HG03045 (cell line): ENCODE data around the gene AP1B1.

ENCODE experiments used
- ATAC-seq: cut with Tn5 transposase; IDR thresholded peaks from one replicate; pipeline ENCODE4 v1.9.1; 2021; ENCODE audit warnings: mild to moderate bottlenecking, moderate library complexity; ENCODE audit not compliant: unreplicated experiment

The AP1B1 gene

DNA sequence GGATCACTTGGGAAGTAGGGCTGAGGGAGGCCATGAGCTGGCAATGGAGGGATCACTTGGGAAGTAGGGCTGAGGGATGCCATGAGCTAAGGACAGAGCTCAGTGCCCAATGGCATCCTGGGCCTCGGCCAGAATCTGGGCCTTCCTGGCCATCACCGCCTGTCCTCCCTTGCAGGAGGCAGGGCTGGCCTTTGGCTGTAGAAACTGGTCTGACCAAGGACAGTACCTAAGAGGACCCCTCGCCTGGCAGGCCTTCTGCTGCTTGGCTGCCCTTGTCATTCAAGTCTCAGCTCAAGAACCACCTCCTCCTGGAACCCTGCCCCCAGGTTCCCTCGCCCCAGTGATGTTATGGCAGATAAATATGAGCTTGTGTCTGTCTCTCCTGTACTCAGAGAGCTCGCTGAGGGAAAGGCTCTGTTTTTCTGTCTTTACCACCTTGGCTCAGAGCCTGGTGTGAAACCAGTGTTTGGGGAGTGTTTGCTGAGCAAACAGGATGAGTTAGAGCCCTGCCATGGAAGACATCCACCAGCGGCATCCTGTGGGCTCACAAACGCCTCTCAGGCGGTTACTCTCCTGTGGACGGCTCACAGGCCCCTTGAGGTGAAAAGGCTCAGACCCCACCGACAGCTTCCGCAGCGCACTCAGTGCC is 53.5 kb downstream of the AP1B1 start:
- ATAC-seq, result no peak

DNA sequence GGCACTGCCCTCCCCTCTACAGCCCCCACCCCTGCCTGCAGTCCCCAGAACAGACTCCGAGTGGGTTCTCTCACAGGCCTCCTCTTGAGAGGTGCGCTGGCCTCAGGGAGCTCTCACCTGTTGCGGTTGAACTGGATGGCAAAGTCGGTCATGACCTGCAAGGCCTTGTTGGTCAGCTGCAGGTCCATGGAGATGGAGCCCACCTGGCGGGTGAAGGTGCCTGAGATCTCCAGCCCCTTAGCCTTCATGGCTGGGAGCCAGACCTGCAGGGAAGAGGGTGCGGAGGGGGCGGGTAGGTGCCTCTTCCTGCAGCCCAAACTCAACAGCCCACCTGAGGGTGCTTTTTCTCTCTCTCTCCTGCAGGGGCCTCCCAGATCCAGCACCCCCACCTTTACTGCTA is 54.2 kb downstream of the AP1B1 start:
- ATAC-seq, result no peak

- no peak for ATAC-seq
Measured at GRCh38 chr22:29332886-29333496, 55.4 kb downstream of the AP1B1 start.

- ATAC-seq, result no peak
Measured at GRCh38 chr22:29331658-29332300, 56.6 kb downstream of the AP1B1 start.

DNA sequence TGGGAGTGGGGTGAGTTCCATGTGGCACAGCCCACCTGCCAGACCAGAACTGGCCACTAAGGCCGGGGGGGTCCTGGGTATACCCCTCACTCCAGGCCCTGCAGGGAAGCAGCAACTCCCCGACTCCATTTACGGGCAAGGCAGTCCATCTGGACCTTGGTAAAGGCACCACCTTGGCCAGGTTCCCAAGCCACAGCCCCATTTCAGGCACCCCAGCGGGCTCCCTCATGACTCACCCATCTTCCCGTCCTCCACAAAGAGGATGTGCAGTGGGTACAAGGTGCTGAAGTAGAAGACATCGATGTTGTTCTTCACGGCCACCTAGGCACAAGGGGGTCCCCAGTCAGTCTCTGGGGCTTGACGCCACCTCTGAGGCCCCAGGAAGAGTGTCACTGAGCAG is 57.2 kb downstream of the AP1B1 start:
- no peak for ATAC-seq

DNA sequence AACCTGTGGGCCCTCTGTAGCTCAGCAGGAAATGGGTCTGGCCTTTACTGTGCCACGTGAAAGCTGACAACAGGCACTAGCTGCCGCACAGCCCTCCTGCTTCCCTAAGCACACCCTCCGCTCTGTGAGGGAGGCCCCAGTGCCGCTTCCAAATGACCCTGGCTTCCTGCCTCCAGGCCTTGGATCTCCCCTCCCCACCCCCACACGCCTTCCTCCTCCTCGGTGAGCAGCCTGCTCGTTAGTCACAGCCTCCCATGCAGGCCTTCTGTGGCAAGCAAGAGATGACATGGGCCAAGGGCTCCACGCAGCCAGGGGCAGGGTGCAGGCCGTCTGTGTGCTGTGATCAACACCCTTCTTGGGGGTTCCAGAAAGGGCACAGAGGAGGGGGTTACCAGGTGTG is 57.6 kb downstream of the AP1B1 start:
- ATAC-seq, result no peak

DNA sequence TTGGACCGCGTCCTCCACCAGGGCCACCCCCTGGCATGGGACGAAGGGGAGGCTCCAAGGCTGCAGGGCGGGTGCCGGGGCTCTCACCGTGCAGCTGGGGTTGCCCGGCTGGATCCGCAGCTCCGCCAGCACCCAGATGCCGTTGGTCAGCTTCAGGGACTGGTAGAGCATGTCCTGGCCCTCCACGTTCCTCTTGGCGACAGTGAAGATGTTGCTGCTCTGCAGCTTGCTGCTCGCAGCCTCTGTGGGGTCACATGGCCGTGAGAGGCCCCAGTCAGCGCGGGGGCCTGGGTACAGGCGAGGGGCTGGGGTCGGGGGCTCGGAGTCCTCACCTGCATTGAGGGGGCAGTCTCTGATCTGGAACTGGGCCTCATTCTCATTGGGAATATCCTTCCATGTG is 58.1 kb downstream of the AP1B1 start:
- no peak for ATAC-seq

- no peak for ATAC-seq
Measured at GRCh38 chr22:29329581-29329980, 58.8 kb downstream of the AP1B1 start.

DNA sequence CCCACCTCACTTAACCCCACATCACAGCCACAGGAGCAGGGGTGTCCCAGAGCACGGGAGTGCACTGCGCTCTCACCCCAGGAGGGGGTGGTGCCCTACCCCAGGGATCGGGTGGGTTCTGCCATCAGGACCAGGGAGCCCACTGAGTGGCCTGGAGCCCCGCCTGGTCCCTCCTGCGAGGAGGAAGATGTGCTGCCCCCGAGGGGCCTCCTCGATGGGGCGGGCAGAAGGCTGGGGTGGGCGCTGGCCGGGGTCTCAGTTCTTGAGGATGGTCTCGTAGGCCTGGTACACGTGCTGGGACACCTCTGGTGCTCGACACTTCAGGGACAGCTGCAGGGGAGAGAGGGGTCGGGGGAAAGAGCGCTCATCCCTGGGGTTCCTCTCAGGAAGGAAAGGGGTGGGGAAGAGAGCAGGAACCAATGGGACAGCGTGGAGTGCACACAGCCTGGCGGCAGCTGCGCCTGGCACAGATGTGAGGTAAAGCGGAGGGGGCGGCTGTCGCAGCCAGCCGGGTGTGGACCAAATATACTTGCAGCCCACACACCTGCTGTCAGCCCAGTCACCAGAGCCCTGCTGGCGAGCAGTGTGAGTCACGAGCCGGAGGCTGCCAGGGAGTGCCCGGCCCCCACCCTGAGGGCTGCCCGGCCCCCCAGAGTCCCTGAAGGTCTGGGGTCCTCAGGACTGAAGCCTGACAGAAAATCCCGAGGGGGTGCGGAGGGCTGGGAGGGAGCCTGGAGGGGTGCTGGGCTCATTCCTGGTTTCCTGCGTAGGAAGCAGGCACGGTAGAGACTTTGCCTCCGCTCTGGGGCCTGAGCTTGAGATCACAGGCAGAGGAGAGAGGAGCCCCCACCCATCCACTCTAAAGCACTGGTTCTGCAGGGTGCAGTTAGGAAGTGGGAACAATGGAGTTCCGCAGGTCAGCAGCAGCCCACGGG is 59.5 kb downstream of the AP1B1 start:
- no peak for ATAC-seq

GRCh38 chr22:29328055-29328454 is 60.3 kb downstream of the AP1B1 start:
- ATAC-seq, result no peak

GRCh38 chr22:29327089-29327764 is 61.1 kb downstream of the AP1B1 start:
- no peak for ATAC-seq

GRCh38 chr22:29326481-29326880 is 61.9 kb downstream of the AP1B1 start:
- ATAC-seq, result no peak

DNA sequence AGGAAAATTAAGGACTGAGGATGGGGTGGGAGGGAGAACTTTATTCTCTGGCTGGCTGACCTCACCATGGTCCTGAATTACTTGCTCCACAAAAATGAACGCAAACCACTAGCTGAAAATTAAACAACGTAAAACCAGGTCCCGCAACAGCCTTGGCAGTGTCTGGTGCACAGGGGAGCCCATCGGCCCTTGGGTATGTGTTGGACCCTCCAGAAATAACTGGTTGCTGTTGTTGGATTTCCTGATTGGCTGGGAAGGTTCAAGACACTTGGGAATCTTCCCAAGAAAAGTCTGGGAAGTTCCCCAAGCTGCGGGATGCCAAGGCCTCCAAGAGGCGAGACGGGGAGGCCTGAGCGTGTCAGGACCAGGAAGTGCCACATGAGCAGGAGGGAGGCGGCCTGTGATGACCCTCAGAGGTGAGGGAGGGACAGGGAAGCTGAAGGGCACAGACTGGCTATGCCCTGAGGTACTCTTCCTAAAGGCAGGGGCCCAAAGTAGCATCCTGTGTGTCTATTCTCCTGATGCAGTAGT is 62.5 kb downstream of the AP1B1 start:
- no peak for ATAC-seq

- ATAC-seq, result no peak
Measured at GRCh38 chr22:29325356-29325755, 63.0 kb downstream of the AP1B1 start.

DNA sequence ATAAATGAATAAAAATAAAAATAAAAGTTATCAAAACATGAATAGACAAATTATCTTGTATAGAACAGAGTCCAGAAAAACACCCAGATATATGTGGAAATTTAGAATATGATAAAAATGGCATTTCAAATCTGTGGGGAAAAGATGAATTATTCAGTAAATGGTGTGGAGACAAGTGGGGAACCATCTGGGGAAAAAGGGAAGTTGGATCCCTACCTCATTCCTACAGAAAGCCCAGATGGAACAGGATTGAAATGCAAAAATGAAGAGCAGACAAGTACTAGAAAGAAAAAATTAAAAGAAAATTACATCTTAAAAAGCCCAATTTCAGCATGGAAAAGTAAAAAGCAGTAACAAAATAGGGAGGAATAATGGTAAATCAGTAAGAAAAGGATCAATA is 64.7 kb downstream of the AP1B1 start:
- ATAC-seq, result no peak

GRCh38 chr22:29320546-29320945 is 67.8 kb downstream of the AP1B1 start:
- no peak for ATAC-seq

- ATAC-seq, result no peak
Measured at GRCh38 chr22:29319072-29319471, 69.3 kb downstream of the AP1B1 start.

DNA sequence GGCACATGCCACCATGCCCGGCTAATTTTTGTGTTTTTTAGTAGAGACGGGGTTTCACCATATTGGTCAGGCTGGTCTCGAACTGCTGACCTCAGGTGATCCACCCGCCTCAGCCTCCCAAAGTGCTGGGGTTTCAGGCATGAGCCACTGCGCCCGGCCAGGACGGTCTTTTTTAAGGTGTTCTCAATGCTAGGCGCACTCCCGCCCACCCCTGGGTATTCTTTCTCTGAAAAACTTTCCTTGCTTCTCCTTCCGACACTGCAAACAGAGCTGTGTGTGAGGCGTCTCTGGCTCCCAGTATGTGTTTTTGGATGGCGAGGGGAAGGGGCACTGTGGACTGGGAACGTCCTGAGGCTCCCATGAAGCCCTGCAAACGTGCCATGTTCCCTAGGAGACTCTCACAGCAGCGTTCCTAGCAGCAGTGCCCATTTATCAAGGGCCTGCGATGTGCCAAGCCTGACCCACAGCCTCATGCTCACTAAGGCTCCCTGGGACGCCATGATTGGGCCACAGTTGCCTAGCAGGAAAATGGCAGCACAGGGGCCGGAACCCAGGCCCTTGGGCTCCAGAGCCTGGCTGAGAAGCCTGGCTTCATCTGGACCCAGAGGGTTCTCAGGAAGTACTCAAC is 70.4 kb downstream of the AP1B1 start:
- ATAC-seq, result no peak

DNA sequence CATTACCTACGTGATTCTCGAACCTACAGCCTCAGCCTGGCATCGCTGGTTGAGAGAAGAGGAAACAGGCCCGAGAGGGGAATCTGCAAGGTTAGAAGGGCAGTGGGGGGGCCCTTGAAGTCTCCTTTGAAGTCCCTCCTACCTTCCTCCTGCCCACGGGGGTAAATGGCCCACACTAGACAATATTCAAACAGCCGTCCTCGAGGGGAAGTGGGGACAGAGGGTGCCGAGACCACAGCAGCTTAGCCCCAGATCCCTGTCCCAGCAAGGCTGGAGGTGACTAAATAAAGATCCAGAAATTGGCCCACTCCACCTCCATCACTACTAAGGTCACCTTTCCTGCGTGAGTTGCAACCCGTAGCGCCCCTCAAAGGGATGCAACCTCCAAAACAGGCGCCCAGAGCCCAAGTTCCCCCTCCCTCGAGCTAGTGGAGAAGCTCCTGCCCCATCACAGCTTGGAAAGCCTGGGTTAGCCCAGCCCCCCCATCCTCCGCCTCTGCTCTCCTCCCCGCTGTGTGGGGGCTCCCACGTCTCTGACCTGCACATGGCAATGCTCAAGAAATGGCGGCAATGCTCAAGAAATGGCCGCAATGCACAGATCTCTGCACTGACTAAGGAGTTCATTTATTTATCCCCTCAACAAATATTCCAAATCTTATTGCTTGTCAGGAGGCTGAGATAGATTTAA is 72.1 kb downstream of the AP1B1 start:
- ATAC-seq, result no peak
